Measurements from ENCODE around the gene PTGS2.

DNA sequence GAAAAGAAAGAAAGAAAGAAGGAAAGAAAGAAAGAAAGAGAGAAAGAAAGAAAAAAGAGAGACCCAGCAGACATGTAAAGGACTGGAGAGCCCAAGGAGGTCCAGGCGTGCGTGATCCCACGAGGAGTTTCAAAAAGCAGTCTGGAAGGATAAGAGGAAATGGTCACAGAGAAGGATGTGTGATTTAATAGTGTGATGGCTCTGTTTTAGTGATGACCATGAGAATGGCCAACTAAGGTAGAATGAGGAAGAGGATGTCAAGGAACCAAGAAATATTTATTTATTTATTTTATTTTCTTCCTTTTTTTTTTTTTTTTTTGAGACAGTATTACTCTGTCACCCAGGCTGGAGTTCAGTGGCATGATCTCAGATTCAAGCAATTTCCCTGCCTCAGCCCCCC, 25.5 kb downstream of the PTGS2 start:
- TF ChIP-seq POLR2A (IDR thresholded peaks at IDR 0.05; ENCODE audit: low read depth, low read length) (no peak), TAF1 (IDR thresholded peaks at IDR 0.05; ENCODE audit: low read depth, low read length) (no peak)

Data from GM12891 (cell line).